Activated CD8-positive, alpha-beta memory T cell treated with anti-CD3 and anti-CD28 coated beads, Interleukin-2, amount 50 U/mL, for 48 hours (primary cell): Measurements from ENCODE around the gene FTH1.
A peak's percentile ranks its signal among the peaks of the same experiment; 100 is the strongest.
"Not testable (repeated sequence)": the region's sequence is repeated elsewhere in the genome, so short reads cannot be mapped to it uniquely, and the experiment has no call there.

Experiments used
- DNase-seq: peaks from one replicate; pipeline ENCODE4 v3.0.0-alpha.2; 2020

FTH1 gene

GRCh38 chr11:61967116-61967923 lies at the start of gene FTH1:
TSS of gene FTH1 (minus strand) at chr11:61967634. CDS start at chr11:61967425, 209 bp downstream.
- DNase-seq = peak; percentile 94

- DNase-seq = no peak
Observed at GRCh38 chr11:62015615-62016014, 48.2 kb upstream of the FTH1 start.

GRCh38 chr11:62013537-62014476 lies 46.4 kb upstream of the FTH1 start:
- DNase-seq = no peak

GRCh38 chr11:62012832-62013461 lies 45.5 kb upstream of the FTH1 start:
- no peak for DNase-seq

- DNase-seq = peak; percentile 29
Observed at GRCh38 chr11:62012451-62012831, 45.0 kb upstream of the FTH1 start.

- DNase-seq = no peak
Observed at GRCh38 chr11:62011881-62012280, 44.4 kb upstream of the FTH1 start.

- DNase-seq = no peak
Observed at GRCh38 chr11:62010935-62011528, 43.6 kb upstream of the FTH1 start.

GRCh38 chr11:62008193-62008592 lies 40.8 kb upstream of the FTH1 start:
- DNase-seq = no peak

- DNase-seq = no peak
Observed at GRCh38 chr11:62004473-62004872, 37.0 kb upstream of the FTH1 start.

- not testable (repeated sequence) for DNase-seq
Observed at GRCh38 chr11:62002283-62002682, 34.8 kb upstream of the FTH1 start.

- DNase-seq = no peak
Observed at GRCh38 chr11:62001450-62002191, 34.2 kb upstream of the FTH1 start.

- no peak for DNase-seq
Observed at GRCh38 chr11:62000539-62001446, 33.4 kb upstream of the FTH1 start.

GRCh38 chr11:61999141-61999975 lies 31.9 kb upstream of the FTH1 start:
- no peak for DNase-seq

GRCh38 chr11:61996933-61997332 lies 29.5 kb upstream of the FTH1 start:
- DNase-seq = no peak

GRCh38 chr11:61994981-61995380 lies 27.5 kb upstream of the FTH1 start:
- DNase-seq = no peak

GRCh38 chr11:61985869-61986268 lies 18.4 kb upstream of the FTH1 start:
- no peak for DNase-seq

GRCh38 chr11:61983419-61983818 lies 16.0 kb upstream of the FTH1 start:
- DNase-seq = no peak

GRCh38 chr11:61980783-61981541 lies 13.5 kb upstream of the FTH1 start:
- peak; percentile 23 for DNase-seq
